HPDE6-E6E7 (cell line): ENCODE measurements around the gene GATC.

Source experiments
- DNase-seq: peaks from one replicate; pipeline ENCODE4 v3.0.0; 2011; ENCODE audit warnings: missing footprints; ENCODE audit errors: extremely low spot score

Gene GATC

DNA sequence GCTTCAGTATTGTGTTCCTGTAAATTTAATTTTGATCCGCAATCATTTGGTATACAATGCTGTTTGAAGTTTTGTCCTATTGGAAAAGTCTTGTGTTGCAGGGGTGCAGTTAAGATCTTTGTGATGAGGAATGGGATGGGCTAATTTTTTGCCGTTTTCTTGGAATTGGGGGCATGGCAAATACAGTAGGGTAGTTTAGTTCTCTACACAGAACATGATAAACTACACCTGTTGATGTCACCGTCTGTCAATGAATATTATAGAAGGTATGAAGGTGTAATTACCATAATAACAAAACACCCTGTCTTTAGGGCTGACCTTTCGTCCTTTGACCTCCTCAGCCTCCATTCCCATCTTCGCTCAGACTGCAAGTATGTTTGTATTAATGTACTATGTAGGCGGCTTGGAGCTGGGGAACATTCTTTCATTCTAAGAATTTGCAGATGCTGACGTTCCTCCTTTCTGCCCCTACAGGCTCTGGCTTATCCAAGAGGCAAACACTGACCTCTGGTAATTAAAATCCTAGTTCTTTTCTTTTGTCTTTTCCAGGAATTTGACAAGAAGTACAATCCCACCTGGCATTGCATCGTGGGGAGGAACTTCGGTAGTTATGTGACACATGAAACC lies 51.4 kb downstream of the GATC start:
- DNase-seq = no peak

DNA sequence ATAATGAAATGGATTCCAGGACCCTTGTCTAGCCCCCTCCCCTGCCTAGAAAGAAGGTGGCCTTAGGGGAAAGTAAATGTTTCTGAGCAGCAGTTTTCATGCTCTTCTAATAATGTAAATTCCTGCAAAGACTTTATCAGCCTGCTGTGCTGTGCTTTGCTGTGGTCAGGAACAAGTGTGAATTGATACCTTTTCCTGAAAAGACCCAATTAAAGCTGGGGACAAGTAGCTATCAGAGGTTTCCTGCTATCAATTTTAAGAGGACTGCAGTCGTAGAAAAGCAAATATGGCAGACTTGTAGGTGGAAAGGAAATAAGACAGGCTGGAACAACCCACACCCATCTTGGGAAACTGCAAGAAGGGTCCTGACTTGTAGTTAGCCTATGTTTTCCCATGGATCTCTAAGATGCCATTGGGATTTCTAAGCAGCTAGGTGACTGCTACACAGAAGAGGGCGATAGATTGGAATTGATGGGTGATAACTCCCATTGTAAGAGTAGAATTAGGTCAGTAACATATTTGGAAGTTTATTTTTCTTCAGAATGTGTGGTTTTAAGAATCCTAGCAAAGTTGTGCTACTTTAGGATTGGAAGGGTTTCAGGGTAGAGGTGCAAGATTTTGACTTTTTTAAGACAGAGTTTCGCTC lies 52.7 kb downstream of the GATC start:
- no peak for DNase-seq

DNA sequence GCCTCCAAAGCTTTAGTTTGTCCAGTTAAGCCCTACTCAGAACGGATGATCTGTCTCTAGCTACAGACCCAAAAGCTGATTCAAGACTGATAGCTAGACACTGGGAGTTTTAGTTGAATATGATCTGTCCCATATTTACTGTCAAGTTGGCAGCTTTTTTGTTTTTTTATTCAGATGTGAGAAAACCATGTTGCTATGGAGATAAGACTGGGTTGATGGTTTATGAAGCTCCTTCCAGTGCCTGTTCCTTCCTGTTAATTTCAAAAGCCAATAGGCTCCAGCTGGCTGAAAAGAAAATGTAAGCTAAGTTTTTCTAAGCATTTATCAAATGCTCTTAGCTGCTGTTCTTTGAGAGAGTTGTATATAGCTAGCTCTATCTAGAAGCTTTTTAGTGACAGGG lies 54.3 kb downstream of the GATC start:
- DNase-seq = no peak

DNA sequence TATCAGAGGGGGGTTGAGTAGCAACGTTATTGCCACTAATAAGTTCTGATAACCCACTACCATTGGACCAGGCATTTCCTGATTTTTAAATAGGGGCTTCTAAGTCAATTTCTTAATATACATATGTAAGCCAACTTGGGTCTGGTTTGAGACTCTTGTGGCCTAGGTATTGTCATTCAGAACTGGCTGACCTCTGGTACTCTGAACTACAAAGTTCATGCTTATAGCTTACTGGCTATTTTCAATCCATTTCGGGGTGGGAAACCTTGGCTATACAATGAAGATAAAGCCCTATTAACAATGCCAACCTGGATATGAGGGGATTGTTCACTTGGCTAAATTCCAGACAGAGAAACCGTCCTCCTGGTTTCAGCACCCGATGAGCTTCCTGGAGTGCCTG lies 58.3 kb downstream of the GATC start:
- DNase-seq = no peak

DNA sequence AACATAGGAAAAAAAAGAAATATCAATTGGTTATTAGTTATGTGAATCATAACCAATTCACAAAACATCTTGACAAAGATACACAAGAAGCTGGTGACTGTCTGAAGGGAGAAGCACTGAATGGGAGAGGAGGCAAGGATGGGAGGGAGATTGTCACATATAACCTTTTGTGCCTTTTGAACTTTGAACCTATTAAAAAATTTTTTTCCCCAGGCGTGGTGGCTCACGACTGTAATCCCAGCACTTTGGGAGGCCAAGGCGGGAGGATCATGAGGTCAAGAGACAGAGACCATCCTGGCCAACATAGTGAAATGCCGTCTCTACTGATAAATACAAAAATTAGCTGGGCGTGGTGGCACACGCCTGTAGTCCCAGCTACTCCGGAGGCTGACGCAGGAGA lies 62.3 kb downstream of the GATC start:
- DNase-seq = no peak
